Astrocyte of the spinal cord (primary cell): ENCODE results near the gene UHRF1.
"Not testable (repeated sequence)": the region's sequence is repeated elsewhere in the genome, so short reads cannot be mapped to it uniquely, and the experiment has no call there.

Experiments
- DNase-seq: peaks from one replicate; pipeline ENCODE4 v3.0.0; 2011; ENCODE audit warnings: low read depth, low spot score
- H3K4me3 ChIP-seq: 2 replicates; pipeline ENCODE4 v1.5.1; 2011; ENCODE audit warnings: low read depth, mild to moderate bottlenecking, low read length, moderate library complexity
- CTCF ChIP-seq: IDR thresholded peaks from 2 replicates; pipeline ENCODE4 v1.5.1; 2012; ENCODE audit warnings: low read depth, mild to moderate bottlenecking, low read length, inconsistent platforms
- in situ Hi-C: cut with HindIII; loops from 2 replicates; pipeline ENCODE4 v1.10.0; 2017; ENCODE audit warnings: low sequenced_read_pairs

Gene UHRF1

GRCh38 chr19:4870025-4870700, 39.1 kb upstream of the UHRF1 start:
- no peak for TF ChIP-seq CTCF
- no peak overlapping the region for H3K4me3 ChIP-seq
- peak; percentile 90 for DNase-seq
- in situ Hi-C loops = no loop called here

- no peak for DNase-seq
- H3K4me3 ChIP-seq = no peak overlapping the region
- no peak for TF ChIP-seq CTCF
- in situ Hi-C loops = no loop called here
These were observed 37.6 kb upstream of the UHRF1 start for GRCh38 chr19:4871711-4872110.

GRCh38 chr19:4873930-4874329, 35.4 kb upstream of the UHRF1 start:
- TF ChIP-seq CTCF = no peak
- no peak for DNase-seq
- in situ Hi-C loops = no loop called here
- H3K4me3 ChIP-seq = no peak overlapping the region

GRCh38 chr19:4877753-4878490, 31.4 kb upstream of the UHRF1 start:
- in situ Hi-C loops = no loop called here
- no peak for TF ChIP-seq CTCF
- no peak overlapping the region for H3K4me3 ChIP-seq
- DNase-seq = peak; percentile 43

GRCh38 chr19:4878491-4878968, 30.8 kb upstream of the UHRF1 start:
- H3K4me3 ChIP-seq = no peak overlapping the region
- no peak for DNase-seq
- in situ Hi-C loops = no loop called here
- no peak for TF ChIP-seq CTCF

- in situ Hi-C loops = no loop called here
- no peak for TF ChIP-seq CTCF
- DNase-seq = no peak
- H3K4me3 ChIP-seq = no peak overlapping the region
These were observed 30.3 kb upstream of the UHRF1 start for GRCh38 chr19:4879041-4879440.

- H3K4me3 ChIP-seq, in situ Hi-C loops, DNase-seq: not testable (repeated sequence)
These were observed 26.4 kb upstream of the UHRF1 start for GRCh38 chr19:4882874-4883273.

GRCh38 chr19:4884993-4885392, 24.3 kb upstream of the UHRF1 start:
- in situ Hi-C loops, H3K4me3 ChIP-seq, DNase-seq: not testable (repeated sequence)

- H3K4me3 ChIP-seq, in situ Hi-C loops, DNase-seq: not testable (repeated sequence)
These were observed 21.5 kb upstream of the UHRF1 start for GRCh38 chr19:4887803-4888202.
